HL-60/S4 treated with retinoic acid at 250 ng/mL for 4 days and 3 days (cell line): ENCODE results near the gene PDE9A.

Experiments used
- in situ Hi-C: fragments of 300-500 bp; cut with MboI; formaldehyde crosslinking; loops from 2 replicates; pipeline ENCODE4 v1.7.0; 2022; ENCODE audit warnings: low sequenced_read_pairs

PDE9A gene

DNA sequence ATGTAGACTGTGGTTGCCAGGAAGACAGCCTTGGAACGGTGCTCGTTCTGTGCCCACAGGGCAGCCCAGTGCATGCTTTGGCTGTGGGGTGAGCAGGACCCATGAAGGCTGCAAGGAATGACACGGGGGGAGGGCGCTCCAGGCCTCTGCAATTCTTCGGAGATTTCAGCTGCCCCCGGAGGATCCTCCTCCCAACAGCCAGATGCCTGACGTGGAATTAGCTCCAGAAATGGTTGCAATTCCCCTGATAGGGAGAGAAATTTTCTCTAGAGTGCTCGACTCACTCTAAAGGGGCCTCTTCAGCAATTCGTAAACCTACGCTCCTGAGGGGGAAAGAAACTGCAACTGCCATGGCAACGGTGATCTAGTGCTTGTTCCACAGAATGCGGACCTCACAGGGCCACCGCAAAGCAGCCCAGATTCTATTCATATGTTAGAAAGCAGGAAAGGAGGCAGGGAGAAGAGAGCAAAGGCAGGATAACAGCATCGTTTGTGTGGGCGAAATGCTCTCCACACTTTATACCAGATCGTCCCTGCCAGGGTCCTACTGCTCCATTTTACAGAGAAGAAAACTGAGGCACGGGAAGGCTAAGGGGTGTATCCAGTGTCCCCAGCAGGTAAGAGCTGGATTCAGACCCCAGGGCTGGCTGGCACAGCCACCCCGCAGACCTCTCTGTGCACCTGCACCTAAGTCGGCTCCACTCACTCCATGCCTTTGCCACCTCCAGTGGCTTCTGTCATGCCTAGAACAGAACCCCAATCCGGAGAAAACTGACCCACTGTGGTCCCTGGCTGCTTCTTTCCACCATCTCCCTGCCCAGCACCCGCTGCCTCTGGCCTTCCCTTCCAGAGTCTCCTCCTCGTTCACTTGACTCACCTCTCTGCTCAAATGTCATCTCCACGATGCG, 11.9 kb upstream of the PDE9A start:
- in situ Hi-C loops: no loop called here

DNA sequence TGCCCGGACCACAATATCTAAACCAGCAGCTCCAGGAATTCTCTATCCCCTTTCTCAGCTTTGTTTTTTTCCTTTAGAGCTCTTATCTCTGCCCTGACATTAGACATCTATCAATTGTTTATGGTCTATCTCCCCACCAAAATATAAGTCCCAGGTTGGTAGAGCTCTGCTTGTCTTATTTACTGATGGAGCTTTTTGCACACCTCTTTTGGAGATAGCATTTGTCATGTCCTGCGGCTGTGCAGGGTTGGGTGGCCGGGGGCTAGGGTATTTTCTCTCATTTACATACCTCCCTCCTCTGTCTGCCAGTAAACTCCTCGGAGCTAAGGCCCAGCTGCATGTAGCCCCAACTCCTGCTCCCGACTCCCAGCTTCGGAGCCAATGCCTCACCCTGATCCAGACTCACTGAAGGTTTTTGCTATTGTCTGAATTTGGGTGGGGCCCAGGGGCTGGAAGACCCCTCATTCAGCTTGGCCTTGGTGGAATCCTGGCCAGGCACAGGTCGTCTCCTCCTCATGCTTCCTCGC, 11.1 kb upstream of the PDE9A start:
- in situ Hi-C loops: no loop called here

DNA sequence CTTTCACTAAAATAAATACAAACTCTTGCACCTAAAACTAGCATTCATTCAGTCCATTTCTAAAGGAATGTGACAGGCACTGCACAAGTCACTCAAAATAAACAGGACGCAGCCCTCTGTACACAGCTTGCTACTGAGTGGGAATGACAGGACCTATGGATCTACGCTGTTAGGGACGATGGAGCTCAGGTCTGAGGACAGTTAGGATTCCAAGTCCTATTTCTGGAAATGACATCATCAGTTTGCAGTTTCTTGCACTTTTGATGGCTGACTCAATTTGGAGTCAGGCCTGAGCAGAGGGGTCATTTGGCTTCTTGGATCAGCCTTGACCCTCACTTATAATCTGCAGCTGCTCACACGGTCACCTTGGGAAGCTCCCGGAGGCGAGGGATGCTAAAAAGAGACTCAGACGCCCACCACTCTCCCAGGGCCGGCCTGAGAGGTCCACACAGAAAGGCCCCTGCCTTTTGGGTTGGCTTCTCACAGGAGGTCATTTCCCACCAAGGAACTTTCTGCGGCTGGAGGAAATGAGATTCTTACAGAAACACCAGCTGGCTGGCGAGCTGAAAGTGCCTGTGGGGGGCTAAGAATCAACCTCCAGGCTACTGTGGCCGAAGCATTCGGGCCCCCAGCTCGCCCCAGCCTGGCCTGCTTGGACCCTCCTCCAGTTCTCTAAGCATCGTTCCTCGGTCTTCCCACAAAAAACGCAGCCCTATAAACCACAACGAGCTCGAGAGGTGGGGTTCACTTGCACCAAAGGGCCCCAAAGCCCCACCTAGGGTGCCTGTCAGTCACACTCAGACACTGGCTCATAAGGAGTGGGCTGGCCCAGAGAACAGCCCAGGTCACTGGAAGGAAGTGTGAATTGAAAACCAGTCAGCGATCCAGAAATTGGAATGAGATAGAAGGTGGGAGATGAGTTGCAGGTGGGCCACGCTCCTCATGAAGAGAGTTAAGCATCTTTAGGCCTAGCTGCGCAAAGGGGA, 8.9 kb upstream of the PDE9A start:
- in situ Hi-C loops: no loop called here

DNA sequence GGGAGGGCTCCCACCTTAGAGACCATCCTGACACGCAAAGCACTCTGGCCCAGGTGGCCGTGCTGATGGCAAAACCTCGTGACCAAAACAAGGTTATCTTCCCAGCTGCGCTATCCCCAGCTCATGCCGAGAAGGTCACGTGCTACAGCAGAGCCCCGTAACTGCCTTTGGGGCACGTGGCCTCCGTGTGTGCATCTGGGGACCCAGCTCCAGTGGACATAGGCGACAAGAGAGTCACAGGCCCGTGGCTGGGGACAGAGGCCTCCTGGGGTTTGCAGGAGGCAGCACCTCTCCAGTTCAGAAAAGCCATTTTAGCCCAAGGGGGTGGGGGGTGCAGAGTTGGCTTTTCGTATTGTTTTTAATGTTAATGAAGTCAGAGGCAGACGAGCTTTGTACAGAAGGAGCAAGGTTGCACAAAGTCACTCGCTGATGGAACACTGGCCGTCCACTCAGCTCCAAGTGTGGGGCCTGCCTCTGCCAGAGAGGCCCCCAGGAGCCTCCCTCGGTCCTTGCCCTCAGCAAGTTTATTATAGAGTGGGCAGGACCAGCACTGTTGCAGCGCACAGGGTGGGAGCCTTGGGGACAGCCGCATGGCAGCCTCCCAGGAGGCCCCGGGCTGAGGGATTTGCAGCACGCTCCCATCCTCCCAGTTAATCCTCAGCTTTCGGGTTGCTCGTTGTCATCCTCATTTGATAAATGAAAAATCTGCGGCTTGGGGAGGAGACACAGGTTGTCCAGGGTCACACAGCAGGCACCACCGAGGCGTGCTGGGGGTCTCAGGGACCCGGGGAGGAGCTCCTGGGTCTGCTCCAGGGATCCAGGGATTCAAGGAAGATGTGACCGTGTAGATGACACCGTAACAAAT, 8.0 kb upstream of the PDE9A start:
- in situ Hi-C loops: no loop called here

DNA sequence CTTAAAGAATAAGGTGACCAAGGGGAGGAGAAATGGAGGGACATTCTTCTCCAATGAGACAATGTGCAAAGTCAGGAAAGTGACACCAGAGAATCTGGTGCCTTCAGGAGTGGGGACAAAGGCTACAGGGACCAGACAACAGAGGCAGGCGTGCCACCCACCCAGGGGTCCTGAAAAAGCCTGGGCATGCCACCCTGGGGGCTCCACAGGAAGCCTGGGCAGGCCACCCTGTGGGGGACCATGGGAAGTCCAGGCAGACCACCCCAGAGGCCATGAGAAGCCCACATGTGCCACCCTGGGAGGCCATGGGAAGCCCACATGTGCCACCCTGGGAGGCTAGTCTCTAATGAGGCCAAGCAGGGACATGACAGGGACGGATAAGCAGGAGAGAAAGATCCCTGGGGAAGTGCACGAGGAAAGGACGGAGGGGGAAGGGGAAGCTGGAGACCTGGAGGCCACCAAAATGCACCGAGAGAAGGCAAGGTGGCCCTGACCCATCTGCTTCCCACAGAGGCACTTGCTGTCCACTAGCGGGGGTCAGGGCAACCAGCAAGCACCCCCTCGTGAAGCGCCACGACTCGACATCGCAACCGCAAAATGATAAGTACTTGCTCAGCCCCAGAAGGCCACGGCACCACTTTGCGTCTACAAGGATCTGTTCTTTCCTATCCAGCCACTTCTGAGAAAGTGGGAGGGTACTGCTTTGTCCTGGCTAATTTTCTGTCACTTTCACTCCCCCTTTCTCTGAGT, 7.2 kb upstream of the PDE9A start:
- in situ Hi-C loops: no loop called here

DNA sequence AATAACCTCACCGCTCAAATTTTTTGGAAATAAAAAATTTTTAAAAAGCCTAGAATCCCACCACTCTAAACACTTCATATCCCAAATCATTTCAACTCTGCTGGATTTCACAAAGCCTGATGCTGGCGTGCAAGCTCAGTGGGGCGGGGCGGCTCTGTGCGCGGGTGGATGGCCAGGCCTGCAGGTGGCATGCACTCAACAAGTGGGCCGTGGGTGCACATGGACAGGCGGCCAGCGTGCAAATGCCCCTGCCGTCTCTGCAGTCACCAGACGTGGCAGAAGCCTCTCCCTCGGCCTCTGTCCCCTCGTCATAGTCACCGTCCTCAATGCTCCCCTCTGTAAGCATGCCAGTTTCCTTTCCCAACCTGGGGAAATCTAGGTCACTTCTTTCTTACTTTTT, 6.6 kb upstream of the PDE9A start:
- in situ Hi-C loops: no loop called here

DNA sequence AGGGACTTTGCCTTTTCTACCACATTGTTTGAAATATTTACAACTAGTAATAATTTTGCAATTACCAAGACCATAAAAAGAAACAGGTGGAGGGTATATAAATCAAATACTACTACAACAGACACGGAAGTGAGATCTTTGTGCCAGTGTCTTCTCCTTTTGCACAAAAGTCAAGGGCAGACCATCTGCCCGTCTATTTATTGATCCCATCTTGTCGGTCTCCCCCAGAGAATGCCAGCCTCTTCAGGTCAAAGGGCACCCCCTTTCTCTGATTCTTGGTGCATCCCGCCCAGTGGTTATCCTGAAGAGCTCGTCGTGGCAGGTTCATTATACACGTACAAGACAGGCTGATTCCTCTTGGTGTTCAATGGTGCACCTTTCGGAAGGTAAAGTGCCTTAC, 4.8 kb upstream of the PDE9A start:
- in situ Hi-C loops: no loop called here

DNA sequence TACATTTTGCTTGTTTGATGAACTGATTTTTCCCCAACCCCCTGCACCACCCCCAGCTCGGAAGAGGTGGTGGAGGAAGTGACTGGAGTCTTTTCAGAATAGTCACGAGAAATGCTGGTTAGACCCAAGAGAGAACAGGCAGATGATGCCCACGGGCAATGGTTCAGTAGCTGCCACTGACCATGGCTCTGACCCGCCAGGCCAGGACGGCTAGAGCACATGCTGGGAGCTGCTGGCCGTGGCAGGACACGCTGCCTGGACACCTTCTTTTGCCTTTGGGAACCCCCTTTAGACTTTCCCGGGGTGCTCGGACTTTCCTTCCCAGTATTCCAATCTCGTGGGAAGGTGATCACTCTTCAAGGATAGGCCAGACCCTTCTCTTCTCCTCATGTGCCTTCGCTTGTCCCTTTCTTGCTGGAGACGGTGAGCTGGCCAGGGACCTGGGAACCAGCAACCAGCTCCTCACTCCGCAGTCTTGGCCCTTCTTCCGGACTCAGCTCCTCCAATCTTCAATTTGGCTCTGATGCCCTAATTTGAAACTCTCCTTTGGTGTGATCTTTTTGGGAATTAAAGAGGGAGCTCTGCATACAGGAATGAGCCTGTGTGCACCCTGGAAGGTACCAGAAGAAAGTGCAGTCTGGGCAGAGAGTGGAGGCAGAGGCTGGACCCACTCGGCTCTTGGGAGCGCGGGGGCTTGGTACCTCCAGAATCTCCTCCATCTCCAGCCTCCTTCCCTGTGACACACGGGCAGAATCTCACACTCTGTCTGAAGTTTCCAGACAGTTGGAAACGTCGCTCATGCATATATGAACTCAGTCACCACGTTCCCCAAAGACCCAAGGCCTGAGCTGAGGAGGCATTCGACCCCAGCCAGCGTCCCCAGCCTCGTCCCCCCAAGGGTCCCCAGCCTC, 4.0 kb upstream of the PDE9A start:
- in situ Hi-C loops: no loop called here

DNA sequence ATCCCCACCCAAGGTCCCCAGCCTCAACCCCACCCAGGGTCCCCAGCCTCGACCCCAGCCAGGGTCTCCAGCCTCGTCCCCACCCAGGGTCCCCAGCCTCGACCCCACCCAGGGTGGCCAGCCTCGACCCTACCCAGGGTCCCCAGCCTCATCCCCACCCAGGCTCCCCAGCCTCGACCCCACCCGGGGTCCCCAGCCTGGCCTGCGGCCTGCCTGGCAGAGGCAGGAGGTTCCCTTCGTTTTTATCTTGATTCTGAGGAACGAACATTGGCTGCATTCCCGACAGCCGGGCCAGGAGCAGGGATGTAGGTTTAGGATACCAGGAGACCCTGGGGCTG, 3.4 kb upstream of the PDE9A start:
- in situ Hi-C loops: no loop called here

DNA sequence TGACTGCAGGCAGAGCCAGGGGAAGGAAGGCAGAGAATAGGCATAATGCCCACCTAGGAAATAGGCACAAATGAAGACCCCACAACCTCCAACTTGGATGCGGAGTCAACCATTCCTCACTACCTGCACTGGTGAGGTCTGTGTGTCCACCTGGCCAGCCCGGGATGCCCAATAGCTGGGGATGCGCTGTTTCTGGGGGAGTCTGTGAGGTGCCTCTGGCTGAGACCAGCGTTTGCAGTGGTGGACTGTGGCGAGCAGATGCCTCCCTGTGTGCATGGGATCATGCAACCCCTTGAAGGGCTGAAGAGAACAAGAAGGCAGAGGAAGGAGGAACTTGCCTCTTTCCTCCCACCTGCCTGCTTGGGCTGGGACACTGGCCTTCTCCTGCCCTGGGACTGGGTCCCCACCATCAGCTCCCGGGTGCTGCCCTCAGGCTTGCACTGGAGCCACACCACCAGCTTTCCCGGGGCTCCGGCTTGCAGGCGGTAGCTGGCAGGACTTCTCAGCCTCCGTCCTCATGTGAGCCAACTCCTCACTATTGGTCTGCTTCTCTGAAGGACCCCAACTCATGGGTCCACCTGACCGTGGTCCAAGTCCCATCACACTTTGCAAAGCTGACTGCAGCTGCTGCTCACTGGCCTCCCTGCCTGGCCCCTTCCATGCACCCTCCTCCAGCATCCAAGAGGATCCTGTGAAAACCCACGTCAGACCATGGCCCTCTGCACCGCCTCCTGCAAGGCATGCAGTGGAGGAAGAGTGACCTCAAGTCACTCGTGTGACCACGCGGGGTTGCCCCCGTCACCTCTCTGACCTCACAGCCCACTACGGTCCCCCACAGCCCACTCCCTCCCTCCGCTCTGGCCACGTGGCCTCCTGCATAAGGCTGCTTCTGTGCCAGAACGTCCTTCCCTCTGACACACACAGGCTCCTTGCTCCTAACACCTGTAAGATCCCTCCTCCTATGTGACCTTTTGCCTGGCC, 2.7 kb upstream of the PDE9A start:
- in situ Hi-C loops: no loop called here

DNA sequence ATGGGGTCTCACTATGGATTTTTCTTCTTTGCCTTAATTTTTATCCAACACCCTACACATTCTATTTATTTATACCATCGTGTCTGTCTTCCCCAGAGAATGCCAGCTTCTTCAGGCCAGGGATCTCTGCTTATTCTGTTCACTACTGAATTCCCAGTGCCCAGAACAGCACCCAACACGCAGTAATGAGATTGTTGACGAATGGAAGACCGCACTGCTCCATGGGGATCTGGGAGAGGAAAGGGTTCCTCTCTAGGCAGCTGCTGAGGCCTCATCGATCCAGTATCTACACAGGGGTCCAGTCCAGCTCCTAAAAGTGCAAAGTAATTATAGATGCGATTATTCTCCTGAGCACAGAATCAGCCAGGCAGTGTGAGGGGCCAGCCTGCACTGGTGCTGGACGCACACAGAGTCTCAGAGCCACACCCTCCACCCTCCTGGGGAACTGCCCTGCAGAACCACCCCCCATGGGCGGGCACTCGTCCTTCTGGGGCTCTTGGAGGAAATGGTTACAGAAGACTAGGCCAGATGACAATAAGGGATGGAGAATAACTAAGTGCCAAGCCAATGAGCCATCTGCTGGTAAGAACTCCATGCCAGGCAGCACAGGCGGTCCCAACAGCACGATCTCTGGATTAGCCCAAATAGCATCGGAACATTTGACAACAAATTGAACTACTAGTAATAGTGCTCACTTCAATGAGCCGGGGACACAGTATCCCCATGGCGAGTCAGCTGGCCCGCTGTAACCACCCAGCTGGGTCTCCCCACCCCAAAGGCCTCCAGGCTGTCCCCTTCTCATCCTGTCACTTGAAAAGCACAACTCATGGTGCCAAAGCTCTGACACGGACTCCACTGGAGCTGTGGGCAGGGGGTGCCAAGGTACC, 1.7 kb upstream of the PDE9A start:
- in situ Hi-C loops: no loop called here

DNA sequence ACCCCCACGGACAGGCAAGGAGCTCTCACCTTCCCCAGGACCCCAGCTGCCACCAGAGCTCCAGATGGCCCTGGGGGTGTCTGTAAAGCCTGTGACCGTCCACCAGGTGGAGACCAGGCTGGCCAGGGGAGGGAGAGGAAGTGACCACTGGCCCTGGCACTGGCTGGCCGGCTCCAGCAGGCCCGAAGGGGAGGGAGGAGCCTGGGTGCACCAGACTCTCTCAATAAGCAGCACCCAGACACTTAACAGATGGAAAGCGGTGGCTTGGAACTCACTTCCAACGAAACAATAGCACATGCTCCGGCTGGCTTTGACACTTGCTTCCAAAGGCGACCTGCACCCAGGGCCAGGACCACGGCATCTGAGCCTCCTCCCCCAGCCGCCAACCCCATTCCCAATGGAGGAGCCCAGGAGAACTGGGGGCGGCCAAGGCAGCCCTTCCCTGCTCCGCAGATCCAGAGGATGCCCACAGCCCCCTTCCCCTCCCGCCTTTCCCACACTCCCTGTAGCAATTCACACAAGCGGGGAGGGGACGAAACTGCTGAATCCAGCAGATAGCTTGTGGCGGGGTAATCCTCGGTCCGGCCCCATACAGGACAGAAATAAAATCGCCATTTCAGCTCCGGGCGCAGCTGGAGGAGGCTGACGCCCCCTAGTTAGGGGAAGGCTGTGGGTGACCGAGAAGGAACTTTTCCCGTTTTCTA, 742 bp upstream of the PDE9A start:
- in situ Hi-C loops: no loop called here

DNA sequence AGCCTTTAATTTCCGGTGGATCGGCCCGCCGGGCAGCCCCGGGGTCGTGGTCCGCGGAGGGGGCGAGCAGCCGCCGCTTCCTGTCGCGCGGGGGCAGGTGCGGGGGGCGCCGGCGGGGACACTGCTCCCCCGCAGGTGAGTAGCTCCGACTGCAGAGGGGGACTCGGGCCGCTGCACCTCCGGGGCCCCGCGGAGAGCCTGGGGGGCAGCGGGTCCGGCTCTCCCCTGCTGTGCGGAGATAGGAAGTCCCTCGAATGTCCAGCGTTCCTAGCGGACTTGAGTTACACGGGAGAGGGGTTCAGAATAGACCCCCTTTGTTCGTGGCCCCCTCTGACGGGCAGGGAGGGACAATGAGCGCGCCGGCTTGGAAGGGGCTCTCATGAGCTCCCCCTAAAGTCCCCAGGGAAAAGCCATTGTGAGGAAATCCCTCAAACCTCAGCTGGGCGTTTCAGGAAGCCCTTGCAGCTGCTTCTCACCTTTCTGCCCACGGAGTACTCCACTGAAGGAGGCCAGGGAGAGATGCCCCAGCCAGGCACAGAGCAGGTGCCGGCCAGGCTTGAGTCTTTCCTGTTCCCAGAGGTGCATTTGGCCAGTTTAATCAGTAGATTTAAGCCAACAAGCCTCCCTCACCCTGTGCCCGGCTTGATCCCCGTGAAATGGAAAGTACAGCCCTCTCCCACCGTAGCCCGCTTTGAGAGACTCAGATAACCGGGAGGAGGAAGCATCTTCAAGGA, 925 bp downstream of the PDE9A start:
- in situ Hi-C loops: no loop called here

DNA sequence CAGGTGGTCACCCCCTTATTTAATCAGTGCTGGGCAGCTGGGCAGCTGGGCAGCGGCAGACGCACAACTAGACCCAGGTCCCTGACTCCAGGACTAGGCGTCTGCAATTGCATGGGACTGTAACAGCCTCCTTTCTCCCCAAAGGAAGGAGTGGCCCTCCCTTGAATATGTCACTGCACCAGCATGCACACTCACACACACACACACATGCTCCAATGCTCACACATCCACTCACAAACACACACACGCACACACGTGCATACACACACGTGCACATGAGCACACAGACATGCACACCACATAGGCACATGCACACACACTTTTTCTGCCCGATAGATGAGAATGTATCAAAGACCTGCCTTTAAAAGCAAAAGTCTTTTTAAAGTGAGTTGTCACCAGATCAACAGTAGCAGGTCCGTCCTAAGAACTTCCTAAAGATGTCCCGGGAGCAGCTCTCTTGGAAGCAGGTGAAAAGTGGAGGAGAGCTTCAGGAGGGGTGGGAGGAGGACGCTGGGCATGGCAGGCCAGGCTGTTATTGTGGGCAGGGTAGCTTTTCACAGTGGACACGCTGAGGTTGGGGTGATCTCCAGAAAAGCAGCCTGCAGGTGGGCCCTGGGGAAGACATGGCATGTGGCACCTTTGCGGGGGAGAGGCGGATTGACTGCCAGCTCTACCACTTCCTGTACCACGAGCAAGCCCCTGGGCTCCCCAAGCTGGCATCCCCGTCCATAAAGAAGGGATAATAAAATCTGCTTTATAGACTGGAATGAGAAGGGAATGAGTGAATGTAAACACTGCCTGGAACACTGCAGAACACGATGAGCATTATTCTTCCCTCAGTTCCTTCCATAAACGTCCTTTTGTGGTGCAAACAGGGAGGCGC, 1.7 kb downstream of the PDE9A start:
- in situ Hi-C loops: no loop called here
